HG03097 (cell line): ENCODE data around the gene FKBP1A.
"Not testable (repeated sequence)": the region's sequence is repeated elsewhere in the genome, so short reads cannot be mapped to it uniquely, and the experiment has no call there.

Experiments used
- ATAC-seq: cut with Tn5 transposase; IDR thresholded peaks from one replicate; pipeline ENCODE4 v1.9.1; 2021; ENCODE audit not compliant: unreplicated experiment, low FRiP score

Gene FKBP1A

DNA sequence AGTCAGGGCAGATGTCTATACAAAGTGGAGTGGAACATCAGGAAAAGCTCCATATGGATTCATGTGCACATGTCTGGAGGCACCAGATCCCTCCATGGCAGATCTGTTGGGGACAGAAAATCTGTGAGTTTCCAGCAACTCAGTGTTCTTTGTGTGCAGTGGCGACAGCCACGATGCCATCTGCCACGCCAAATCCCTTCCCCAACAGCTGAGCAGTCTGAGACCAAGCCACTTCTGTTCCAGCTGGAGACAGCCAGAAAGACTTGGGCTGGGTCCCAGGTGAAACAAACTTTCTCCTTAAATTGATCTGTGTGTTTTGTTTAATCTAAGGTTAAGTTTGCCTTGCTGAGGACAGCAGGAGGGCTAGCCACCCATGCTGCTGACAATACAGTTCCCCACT lies 22.9 kb downstream of the FKBP1A start:
- no peak for ATAC-seq

DNA sequence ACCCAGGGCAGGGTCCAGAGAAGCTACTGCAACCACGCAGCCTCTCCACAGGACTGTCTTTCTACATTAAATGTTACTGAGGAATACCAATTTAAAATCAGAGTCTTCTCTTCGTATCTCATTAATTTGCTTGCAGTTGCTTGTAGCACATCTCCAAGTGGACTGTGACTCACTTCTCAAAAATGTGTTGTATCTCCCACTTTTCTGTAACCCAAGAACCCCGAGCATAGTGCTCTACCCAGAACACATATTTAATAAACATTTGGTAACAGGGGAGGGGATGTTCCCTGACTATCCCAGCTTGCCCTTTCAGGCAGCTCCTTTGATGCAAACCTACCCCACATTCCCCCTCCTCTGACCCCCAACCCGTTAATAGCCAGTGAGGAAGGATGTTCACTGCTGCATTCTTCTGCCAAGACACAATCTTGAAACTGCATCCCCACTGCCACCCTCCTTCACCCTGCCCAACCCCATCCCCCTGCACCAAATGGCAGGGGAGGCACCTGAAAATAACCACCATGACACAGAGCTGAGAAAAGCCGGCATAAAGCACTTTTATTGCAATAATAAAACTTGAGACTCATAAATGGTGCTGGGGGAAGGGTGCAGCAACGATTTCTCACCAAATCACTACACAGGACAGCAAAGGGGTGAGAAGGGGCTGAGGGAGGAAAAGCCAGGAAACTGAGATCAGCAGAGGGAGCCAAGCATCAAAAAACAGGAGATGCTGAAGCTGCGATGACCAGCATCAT lies 24.2 kb downstream of the FKBP1A start:
- ATAC-seq: no peak

DNA sequence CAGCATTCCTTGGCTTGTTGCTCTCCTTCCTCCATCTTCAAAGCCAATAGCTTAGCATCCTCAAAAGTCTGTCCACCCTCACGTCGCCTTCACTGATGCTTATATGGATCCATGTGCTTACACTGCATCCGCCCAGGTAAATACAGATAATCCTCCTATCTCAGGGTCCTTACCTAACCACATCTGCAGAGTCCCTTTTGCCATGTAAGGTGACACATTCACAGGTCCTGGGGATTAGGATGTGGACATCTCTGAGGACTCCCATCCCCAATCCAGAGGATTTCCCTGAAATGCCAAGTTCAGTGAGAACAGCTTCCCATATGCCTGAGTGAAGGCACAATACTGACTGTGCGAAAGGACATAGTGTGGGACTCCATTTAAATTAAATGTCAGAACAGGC lies 25.4 kb downstream of the FKBP1A start:
- no peak for ATAC-seq

DNA sequence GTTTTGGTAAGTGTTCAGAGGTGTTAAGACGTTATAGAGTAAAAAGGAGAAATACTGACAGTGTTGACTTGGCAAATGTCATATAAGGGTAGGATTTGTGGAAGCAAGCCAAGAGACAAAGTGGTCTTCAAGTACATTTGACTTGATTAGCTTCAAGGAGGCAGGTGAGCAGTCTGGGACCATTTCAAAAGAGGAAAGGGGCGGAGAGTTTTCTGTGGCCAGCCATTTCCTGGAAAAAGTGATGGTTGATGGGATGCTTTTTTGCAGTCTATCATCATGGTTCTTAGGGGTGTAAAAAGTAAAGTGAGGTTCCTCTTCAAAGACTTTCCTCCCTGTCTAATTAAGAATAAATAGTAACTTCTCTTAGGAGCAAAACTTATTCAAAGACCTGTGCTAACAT lies 28.7 kb downstream of the FKBP1A start:
- no peak for ATAC-seq

DNA sequence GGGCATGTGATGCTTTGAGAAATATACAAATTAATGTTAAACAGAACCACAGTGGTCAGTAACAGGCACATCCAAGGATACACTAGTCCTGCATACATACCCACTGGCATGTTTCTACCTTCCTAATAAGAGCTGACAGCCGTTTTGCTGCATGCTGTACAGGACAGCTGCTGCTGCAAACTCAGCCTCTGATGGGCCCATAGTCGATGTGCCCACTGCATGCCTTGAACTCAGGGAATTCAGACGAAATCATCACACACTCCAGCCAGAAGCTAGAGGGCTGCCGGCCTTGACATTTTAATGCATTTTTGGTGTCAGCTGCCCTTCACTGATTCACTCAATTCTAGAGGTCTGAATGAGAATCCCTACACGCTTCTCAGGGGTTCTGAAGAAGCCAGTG lies 29.3 kb downstream of the FKBP1A start:
- ATAC-seq: no peak

DNA sequence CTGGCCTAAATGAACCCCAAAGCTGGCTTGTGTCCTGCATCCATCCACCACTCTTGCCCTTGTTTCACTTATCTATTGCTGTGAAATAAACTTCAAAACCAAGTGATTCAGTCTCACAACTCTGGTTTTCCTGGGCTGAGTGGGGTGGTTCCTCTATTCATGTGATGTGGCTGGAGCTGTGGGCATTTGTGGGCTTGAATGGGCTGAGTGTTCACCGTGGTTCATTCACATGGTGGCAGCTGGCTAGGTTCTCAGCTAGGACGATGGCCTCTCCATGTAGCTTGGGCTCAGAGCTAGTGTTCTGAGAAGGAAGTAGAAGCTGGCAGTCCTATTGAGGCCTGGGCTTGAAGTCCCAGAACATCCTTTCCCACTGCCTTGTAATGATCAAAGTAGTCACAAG lies 30.4 kb downstream of the FKBP1A start:
- ATAC-seq: no peak

DNA sequence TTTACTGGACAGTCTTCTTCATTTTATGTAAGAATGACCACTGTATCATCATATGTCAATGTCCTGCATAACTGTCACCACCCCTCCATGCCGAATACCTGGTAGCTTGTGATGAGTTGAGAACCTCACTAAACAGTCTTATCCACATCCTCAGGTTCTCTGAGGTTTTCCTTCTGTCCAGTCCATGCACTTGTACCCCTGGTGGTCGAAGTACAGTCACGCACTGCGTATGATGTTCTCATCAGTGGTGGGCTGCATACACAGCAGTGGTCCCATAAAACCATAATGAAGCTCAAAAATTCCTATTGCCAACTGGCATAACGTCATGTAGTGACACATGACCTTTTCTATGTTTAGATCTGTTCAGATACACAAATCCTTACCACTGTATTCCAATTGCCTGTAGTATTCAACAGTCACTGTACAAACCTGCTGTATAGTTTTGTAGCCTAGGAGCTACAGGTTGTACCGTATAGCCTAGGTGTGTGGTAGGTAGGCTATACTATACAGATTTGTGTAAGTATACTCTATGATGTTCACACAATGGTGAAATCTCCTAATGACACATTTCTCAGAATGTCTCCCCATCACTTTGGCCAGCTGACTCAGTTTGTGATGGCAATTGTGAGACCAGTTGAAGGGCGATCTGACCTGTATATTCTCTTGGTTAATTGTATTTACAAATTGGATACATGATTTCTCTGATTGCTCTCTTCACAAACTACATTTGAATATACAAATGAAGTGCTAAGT lies 32.6 kb downstream of the FKBP1A start:
- no peak for ATAC-seq

DNA sequence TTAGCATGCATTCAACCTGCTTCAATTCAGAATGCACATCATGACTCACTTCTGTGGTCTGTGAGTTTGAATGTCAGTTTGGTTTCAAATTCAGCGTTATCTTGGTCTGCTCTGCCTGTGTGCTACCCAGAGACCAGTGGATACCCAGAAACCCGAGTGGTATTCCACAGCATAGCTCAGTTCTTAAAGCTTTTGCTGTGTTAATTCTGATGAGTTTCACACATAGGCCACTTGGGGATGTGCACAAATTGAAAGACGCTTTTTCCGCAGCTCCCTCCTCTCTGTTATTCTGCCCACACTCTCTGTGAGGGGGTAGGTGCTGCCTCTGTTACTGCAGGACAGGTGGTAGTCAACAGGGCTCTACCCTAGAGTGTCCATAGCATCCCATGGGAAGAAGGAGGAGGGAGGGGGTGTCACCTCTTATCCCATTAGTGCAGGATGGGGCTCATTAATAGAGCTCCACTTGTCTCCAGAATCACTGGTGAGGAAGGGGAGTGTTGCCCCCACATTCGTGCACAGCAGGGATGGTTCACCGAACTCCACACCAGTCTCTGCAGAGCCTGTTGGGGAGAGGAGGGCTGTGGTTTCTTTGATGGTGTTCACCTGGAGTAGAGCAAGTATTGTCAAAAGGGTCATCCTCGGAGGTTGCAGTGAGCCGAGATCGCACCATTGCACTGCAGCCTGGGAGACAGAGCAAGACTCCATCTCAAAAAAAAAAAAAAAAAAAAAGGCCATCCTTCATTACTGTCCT lies 34.8 kb downstream of the FKBP1A start:
- ATAC-seq: no peak

DNA sequence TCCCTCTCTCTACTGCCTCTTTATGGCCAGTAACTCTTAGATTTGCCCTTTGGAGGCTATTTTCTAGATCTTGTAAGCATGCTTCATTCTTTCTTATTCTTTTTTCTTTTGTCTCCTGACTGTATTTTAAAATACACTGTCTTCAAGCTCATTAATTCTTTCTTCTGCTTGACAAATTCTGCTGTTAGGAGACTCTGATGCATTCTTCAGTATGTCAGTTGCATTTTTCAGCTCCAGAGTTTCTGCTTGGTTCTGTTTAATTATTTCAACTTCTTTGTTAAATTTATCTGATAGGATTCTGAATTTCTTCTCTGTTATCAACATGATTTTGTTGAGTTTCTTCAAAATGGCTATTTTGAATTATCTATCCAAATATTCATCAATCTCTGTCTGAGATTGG lies 38.9 kb downstream of the FKBP1A start:
- no peak for ATAC-seq

DNA sequence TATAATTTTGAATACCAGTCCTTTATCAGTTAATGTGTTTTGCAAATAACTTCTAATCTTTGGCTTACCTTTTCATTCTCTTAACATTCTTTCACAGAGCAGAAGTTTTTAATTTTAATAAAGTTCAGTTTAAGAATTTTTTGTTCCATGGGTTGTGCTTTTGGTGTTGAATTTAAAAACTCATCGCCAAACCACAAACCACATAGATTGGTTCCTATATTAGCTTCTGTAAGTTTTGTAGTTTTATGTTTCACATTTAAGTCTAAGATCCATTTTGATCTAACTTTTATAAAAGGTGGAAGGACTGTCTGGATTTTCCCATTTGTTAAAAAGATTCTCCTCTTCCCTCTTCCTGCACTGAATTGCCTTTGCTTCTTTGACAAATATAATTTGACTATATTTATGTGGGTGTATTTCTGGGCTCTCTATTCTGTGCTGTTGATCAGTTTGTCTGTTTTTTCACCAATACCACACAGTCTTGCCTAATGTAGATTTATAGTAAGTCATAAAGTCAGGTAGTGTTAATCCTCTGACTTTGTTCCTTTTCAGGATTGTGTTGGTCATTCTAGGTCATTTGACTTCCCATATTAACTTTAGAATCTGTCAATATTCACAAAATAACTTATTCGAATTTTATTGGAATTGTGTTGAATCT lies 46.4 kb downstream of the FKBP1A start:
- ATAC-seq: no peak

DNA sequence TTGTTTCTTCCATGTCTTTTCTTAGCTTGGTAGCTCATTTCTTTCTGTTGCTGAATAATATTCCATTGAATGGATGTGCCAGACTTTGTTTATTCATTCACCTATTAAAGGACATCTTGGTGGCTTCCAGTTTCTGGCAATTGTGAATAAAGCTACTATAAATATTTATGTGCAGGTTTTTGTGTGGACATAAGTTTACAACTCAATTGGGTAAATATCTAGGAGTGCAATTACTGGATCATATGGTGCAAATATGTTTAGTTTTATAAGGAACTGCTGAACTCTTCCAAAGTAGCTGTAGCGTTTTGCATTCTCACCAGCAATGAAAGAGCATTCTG lies 47.1 kb downstream of the FKBP1A start:
- no peak for ATAC-seq

DNA sequence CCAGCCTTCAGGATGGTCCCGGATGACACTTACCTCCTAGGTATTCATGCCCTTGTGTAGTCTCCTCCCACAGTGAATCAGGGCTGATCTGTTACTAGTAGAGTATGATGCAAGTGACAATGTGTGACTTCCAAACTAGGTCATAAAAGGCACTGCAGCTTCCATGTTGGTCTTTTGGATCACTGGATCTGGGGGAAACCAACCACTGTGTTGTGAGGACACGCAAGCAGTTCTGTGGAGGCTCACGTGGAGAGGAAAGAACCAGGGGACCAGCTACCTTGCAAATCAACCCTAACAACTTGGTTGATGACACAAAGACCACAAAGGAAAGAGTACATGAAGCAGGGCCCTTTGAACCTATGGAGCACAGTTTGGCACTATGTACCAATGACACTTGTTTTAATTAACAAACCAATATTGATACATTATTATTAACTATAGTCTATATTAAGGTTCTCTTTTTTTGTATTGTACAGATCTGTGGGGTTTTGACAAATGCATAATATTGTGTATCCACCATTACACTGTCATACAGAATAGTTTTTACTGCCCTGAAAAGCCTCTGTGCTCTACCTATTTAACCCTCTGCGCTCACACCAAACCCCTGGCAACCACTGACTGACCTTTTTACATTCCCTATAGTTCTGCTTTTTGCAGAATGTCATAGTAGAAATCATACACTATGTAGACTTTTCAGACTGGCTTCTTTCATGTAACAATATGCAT lies 47.7 kb downstream of the FKBP1A start:
- no peak for ATAC-seq

DNA sequence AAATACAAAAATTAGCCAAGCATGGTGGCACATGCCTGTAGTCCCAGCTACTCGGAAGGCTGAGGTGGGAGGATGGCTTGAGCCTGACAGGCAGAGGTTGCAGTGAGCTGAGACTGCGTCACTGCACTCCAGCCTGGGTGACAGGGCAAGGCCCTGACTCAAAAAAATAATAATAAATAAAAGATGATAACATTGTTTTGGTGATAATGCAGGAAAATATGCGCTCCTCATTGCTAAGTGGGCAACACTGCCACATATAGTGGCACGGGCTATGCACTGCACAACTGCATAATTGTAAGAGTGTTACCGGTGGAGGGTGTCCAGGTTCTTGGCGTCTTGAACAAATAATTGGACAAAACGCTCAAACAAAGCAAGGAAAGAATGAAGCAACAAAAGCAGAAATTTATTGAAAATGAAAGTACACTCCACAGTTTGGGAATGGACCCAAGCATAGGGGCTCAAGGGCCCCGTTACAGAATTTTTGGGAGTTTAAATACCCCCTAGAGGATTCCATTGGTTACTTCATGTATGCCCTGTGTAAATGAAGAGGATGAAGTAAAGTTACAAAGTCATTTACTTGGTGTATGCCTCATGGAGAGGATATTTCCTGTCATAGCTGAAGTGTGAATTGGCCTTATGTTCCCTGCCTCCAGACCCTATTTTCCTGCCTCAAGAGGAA lies 49.3 kb downstream of the FKBP1A start:
- ATAC-seq: not testable (repeated sequence)

DNA sequence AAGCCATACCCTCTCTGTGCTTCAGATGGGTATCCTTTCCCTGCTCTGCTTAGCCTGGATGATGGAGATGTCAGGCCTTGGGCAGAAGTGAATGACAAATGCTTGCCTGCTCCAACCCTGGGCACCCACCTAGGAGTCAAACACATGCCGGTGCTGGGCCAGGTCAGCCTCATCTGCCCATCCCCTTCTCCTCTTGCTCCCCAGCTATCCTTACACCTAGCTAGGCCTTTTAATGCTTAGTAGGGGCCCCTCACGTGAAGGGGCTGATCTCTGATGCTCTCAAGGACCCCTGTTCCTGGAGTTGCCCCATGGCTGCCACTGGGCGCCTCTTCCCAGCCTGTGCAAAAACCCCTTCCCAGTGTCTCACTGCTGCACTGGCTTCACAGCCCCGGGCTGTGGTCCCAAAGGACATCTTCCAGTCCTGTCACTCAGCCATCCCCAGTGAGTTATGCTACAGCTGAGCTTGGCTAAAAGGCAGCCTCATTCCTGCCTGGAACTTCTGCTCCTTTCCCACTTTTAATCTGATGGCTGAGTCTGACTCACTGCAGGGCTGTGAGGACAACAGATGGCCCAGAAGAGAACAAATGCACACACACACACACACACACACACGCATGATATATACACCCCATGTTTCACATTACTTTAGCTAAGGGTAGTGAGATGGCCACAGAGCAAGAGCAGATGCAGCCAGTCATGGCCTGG lies 51.1 kb downstream of the FKBP1A start:
- ATAC-seq: no peak

DNA sequence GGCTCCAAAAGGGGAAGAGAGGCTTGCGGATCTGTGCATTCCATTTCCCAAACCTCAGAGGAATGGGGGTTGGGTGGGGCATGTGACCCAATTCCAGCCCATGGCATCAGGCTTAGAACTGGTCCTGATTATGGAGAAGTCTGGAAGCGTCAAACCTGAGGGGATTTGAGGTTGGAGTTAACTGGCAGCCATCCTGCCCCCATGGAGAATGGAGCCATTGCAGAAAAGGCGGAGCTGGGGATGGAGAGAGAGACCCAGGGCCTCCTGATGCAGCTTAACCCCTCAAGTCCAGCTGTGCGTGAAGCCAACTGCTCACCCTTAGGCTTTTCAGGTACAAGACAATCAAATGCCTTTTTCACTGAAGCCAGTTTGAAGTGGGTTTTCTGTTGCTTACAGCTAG lies 54.1 kb downstream of the FKBP1A start:
- ATAC-seq: no peak

DNA sequence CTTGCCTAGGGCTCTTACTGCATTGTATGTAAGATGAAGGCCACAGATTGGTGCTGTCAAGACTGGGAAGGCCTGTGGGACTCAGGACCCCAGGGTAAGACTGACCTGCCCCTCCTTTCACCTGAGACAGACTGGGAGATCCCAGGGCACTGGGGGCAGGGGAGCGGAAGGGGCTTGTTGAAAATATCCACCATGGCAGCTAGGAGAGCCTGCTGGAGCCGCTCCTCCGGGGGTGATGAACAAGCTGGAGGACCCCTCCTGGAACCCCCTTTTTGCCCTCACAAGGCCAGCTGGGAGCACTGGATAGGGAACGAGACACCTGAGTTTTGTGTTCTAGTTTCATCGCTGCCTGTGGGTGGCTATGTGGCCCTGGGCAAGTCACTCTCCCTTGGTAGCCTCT lies 54.8 kb downstream of the FKBP1A start:
- no peak for ATAC-seq

DNA sequence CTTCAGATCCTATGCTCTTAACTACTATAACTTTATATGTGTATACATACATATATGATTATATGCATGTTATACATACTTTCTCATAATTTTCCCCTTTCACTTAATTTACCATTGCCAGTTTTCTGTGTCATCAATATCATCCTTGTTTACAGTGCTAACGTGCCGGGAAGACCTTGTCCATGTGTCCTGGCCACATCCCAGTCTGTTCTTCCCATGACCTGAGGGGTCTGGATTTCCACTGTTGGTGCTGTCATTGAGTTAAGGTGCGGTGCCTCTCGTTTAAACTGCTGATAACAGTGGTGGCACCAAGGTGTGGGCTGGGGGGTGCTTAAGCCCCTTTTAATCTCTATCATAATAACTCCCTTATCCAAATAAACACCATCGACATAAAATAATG lies 55.4 kb downstream of the FKBP1A start:
- no peak for ATAC-seq

DNA sequence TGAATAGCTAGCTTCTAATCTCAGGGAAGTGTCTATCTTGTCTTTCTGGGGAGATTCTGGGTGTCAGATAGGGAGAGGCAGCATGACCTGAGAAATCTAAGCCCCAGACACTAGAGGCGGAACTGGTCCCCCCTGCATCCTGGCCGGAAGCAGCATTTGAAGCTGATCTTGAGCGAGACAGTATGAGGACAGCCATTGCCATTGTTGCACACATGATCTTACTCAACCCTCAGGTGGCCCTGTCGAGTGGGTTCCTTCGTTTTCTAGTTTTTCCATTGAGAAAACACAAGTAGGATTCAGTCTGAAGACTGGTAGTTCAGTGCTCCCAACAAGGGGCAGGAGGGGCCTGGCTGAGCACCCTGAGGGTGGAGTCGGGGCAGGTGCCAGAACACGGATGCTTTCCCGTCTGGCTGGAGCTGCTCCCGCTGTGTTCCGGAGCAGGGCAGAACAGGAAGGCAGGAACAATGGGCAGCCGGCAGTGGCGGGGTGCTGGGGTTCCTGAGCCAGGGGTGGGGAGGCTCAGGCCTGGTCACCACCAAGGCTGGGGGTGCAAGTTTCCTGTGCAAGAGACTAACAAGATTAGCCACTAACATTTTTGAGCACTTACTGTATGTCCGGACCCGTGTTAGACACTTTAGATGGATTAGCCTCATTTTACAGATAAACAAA lies 56.0 kb downstream of the FKBP1A start:
- ATAC-seq: no peak
